C4-2B (cell line): ENCODE results near the gene C10orf67.
A peak's percentile ranks its signal among the peaks of the same experiment; 100 is the strongest.

Experiments used
- H3K27ac ChIP-seq: fragments of 450-650 bp; 2 replicates; pipeline ENCODE4 v1.5.1; 2017
- CTCF ChIP-seq: fragments of 450-650 bp; conservative IDR thresholded peaks from 2 replicates; pipeline ENCODE4 v1.5.1; 2017; ENCODE audit warnings: mild to moderate bottlenecking
- ZFX ChIP-seq: fragments of 450-650 bp; IDR thresholded peaks from 2 replicates; pipeline ENCODE4 v1.6.1; 2017

The C10orf67 gene

GRCh38 chr10:23293973-23294590 is 50.5 kb downstream of the C10orf67 start:
- TF ChIP-seq ZFX (no peak), CTCF (no peak)
- no peak overlapping the region for H3K27ac ChIP-seq

GRCh38 chr10:23293145-23293724 is 51.4 kb downstream of the C10orf67 start:
- H3K27ac ChIP-seq = no peak overlapping the region
- TF ChIP-seq ZFX (no peak), CTCF (peak; percentile 85)

- TF ChIP-seq CTCF = no peak
- no peak for TF ChIP-seq ZFX
These were observed 52.9 kb downstream of the C10orf67 start for GRCh38 chr10:23291551-23292334.

GRCh38 chr10:23284674-23285335 is 59.8 kb downstream of the C10orf67 start:
- TF ChIP-seq ZFX (no peak), CTCF (no peak)
- H3K27ac ChIP-seq = no peak overlapping the region

More at GRCh38 chr10:23291551-23292334, 52.9 kb downstream of the C10orf67 start:
- no peak overlapping the region for H3K27ac ChIP-seq

- TF ChIP-seq ZFX (no peak), CTCF (no peak)
- H3K27ac ChIP-seq = no peak overlapping the region
These were observed 60.4 kb downstream of the C10orf67 start for GRCh38 chr10:23284155-23284554.

GRCh38 chr10:23283680-23284079 is 60.9 kb downstream of the C10orf67 start:
- no peak overlapping the region for H3K27ac ChIP-seq

More at GRCh38 chr10:23283680-23284079, 60.9 kb downstream of the C10orf67 start:
- TF ChIP-seq ZFX (no peak), CTCF (no peak)
